Ecto neural progenitor cell (in vitro differentiated cells): Measurements from ENCODE around the gene DRP2.
"Not testable (repeated sequence)": the region's sequence is repeated elsewhere in the genome, so short reads cannot be mapped to it uniquely, and the experiment has no call there.

Experiments used
- DNase-seq: peaks from one replicate; pipeline ENCODE4 v3.0.0-alpha.2; 2018; ENCODE audit warnings: low spot score

DRP2 gene, protein sequence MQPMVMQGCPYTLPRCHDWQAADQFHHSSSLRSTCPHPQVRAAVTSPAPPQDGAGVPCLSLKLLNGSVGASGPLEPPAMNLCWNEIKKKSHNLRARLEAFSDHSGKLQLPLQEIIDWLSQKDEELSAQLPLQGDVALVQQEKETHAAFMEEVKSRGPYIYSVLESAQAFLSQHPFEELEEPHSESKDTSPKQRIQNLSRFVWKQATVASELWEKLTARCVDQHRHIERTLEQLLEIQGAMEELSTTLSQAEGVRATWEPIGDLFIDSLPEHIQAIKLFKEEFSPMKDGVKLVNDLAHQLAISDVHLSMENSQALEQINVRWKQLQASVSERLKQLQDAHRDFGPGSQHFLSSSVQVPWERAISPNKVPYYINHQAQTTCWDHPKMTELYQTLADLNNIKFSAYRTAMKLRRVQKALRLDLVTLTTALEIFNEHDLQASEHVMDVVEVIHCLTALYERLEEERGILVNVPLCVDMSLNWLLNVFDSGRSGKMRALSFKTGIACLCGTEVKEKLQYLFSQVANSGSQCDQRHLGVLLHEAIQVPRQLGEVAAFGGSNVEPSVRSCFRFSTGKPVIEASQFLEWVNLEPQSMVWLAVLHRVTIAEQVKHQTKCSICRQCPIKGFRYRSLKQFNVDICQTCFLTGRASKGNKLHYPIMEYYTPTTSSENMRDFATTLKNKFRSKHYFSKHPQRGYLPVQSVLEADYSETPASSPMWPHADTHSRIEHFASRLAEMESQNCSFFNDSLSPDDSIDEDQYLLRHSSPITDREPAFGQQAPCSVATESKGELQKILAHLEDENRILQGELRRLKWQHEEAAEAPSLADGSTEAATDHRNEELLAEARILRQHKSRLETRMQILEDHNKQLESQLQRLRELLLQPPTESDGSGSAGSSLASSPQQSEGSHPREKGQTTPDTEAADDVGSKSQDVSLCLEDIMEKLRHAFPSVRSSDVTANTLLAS

DNA sequence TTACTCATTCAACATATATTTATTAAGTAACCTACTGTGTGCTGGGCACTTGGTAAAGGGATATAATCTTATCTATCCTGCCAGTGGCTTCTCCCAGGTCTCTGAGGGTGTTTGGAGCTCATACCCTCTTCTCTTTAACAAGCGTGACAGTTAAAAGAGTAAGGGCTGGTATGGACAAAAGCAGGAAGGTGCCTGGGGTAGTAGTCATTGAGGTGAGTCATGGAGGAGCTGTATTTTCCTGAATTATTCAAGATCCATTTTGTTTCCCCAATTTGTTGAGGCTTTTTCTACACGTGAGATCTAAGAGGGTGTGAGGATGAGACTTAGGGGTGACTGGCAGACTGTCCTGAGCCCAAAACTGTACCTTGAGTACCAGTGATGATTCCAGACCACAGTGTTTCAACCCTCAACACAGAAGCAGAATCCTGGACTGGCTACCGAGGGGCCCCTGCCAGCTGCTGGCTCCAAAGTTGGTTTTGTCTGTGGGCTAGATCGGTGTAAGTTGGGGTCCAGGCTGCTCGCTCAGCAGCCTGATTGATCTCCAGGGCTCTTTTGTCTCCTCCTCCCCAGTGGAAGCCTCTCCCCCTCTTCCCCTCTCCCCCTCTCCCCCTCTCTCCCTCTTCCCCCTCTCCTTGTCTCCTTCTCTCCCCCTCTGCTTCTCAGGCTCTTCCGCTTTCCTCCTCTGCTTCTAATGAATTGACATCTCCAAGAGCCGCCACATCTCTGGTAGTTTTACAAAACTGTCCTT, at the start of gene DRP2:
Gene DRP2, plus strand, starts transcription at position 671 of the 748 bp plus-strand sequence. CDS start 11,862 bp downstream, outside the sequence.
- no peak for DNase-seq

DNA sequence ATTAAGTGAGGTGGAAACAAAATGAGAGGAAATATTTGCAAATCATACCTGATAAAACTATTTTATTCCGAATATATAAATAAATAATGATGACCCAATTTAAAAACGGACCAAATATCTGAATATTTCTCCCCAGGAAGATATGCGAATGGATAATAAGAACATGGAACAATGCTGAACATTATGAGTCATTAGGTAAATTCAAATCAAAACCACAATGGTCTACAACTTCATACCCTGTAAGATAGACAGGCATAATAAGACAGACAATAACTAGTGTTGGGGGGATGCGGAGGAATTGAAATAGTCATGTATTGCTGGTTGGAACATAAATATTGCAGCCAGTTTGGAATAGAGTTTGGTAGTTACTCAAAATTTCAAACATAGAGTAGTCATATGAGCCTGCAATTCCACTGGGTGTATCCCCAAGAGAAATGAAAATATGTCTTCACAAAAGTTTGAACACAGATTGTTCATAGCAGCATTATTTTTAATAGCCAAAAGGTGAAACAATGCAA, 47.6 kb upstream of the DRP2 start:
- no peak for DNase-seq

DNA sequence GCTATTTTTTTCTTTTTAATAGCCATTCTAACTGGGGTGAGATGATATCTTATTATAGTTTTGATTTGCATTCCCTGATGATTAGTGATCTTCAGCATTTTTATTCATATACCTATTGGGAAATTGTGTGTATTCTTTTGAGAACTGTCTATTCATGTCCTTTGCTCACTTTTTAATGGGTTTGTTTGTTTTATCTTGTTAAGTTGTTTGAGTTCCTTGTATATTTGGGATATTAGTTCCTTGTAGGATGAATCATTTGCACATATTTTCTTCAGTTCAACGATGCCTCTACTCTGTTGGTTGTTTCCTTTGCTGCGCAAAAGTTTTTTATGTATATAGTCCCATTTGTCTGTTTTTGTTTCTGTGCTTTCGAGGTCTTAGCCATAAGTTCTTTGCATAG, 43.1 kb upstream of the DRP2 start:
- no peak for DNase-seq

DNA sequence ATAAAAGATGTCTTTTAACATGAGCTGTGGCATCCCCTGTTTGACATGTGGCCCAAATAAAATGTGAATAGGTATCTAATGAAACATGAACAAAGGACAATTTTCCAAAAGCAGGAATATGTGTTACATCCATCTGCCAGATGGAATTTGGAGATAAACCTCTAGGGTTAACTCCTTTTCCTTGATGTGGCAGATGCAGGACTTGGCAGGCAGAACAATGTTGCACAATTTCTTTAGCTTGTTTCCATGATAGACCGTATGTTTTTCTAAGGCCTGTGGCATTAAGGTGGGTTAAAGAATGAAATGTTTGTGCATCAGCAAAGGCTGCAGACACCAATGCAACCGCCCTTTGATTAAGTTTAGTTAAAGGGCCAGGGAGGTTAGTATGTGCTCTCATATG, 34.7 kb upstream of the DRP2 start:
- not testable (repeated sequence) for DNase-seq

DNA sequence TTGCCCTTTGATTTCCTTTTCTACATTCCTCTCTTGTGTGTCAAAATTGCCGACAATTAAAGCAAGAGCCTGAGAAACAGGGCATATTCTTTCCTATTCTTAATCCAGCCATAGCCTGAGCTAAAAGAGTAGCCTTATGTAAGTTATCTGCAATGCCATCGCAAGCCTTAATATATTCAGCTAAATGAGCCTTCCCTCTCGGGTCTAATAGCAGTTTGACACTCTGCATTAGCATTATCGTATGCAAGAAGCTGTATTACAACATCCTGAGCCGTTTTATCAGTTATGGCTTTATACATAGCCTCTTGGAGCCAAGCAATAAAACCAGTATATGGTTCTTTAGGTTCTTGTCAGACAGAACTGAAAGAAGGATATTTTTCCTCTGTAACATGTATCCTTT, 31.6 kb upstream of the DRP2 start:
- DNase-seq = not testable (repeated sequence)

DNA sequence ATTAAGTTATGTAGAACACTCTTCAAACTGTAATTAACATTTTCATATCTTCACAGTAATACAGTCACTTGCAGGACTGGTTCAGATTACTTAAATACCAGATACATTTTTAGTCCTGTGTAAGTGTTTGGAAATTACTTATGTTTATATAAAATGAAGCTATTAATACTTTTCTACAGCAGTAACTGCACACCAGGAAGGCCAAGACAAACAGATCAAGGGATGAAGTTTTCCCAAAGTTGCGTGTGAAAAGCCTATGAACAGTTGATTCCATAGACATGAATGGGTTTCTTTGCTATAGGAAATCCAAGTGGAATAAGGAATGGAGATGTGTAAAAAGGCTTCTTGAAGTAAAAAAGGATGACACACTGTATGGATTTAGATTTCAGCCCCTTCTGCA, 28.9 kb upstream of the DRP2 start:
- no peak for DNase-seq

DNA sequence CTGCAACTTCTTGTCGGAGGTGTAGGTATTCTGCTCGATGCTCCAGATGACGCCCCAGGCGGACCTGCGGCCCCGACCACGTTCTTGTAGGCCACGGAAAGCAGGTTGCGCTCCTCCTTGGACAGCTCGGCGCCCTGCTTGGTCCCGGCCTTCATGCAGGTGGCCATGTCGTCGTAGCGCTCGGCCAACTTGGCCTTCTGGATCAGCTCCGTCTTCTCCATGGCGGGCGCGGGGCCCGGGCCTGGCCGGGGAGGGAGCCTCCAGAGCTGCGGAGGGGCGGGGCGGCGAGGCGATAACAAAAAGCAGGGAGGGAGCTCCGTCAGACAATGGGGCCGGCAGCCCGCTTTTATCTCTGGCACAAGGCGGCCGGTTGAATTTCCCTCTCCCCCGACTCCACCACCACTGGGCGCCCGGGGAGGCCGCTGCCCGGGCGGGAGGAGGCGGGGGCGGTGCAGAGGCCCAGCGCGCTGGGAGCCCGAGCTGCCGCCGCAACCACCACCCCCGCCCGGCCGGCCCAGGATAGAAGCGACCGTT, 28.3 kb upstream of the DRP2 start:
- DNase-seq = peak; percentile 69

DNA sequence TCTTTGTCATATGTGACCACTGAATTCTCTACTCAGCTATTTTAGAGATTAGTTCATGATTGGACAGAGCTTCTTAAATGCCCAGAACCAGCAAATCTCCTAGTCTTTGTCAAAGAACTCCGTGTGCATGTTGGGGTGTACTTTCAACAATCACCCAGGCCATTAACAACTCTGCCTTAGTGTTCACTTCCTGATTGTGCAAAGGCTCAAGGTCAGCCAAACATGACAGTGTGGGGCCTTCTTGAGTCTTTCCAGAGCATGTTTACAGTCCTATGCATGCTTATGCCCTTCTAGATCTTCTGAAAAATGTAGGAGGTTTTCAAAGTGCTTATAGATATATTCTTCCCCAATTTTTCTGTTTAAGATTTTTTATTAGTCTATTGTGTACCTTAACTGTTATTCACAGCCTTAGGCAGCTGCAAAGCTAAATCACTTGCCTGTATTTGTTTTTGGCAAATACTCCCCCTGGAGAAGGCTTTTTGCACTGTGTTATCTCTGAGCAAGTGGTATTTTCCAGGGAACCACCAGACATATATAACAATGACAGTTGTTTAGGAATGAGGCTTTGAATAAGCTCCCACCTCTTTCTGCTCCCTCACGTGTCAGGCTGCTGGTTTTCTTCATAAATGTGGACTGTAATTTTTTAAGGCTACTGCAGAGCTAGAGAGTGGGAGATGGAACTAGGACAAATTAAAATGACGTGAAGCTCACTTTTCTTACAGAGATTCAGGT, 24.0 kb upstream of the DRP2 start:
- no peak for DNase-seq

DNA sequence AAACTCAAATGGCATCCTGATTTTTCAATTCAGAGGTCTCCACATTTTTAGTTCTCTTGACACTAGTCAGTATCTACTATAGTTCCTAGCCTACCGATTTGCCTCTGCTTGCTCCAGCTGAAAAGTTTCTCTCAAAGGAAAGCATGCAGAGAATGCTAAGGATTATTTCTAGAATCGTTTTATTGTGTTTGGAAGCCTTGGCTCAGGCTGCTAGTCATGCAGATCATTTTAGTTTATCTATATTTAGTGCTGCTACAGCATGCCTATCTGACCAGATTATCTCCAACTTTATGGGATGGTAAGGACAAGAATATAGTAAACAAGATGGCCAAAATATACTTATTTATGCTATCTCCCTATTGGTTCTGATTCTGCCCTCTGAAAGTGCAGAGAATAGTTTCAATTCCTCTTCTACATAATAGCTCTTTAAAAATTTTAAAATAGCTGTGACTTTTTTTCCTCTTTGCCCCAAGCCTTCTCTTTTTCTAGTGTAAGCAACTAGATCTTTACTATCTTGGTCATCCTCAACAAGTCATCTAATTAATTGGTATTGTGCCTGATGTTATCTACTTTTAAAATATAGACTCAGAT, 15.7 kb upstream of the DRP2 start:
- no peak for DNase-seq

DNA sequence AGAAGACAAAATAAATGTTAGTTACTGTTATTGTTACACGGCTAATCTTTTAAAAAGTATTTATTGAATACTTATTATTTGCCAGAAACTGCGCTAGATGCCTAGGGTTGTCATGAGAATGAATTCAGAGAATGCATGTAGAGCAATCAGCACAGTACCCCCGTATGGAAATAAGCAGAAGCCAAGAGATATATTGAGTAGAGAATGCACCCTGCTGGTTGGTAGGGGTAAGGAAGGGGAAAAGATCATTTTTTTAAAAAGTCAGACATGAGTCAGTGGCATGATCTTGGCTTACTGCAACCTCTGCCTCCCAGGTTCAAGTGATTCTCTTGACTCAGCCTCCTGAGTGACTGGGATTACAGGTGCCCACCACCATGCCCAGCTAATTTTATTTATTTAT, 13.1 kb upstream of the DRP2 start:
- DNase-seq = no peak

DNA sequence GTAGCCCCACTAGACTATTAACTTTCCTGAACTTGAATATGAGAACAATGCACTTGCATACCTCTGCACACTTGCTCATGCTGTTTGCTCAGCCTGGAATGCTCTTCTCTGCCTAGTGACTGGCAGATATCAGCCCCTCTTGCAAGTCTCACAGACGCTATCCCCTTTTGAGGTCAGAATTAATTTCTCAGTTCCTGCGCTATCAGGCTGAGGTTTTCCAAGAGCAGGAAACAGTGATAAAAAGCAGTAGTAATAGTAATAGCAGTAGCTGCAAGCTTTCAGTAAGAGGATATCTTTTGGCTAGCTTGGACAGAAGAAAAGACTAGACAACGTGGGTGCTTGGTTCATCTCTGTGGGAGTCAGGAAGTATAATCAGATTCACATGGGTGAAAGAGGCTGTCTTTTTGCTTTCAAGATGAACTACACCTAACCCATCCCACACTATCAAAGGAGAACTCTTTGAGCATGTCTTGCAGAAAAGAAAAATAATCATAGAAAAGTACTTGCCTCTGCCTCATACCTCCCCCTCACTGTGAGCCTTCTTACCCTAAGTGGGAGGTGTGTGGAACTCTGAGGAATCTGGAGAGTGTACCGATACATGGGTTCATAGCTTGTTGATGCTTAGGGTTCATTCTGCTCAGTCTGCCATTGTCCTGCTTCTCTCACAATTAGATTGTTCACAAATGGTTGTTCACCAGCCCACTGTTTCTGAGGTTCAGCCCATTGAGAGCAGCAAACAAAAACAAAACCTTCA, 11.3 kb upstream of the DRP2 start:
- no peak for DNase-seq

DNA sequence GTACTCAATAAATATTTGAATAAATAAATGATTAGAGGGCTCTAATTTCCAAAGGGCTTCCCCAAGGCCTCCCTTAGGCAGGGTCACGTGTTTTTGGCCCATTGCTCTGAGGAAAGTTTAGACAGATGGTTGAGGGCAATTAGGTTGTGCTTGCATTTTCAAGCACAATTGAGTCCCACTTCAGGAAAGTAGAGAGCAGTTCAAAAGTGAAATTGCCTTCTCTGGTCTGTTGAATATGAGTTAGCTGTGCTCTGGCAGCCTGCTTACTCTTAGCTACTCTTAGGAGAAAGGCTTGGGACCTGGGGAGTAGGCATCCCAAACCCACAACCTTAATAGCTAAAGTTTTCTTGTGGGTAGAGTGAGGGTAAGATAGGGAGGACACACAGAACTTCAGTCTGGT, 9.0 kb upstream of the DRP2 start:
- DNase-seq = no peak

DNA sequence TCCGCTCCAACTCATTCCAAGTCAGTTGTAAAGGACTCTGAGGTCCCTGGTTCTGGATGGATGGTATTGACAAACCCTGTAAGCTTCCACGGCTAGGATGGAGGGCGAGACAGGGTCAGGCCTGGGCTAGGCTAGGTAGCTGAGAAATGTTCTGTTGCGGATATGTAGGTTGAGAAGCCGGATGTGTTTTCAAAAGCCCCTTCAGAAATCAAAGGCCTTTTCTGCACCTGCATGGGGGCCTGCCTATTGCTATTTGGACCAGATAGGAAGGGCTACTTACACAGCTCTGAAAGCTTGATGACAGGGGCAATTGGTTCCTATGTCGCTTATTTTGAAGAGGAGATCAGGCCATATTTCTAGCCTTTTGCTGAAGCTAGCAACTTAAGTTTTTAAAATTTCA, 1.9 kb upstream of the DRP2 start:
- no peak for DNase-seq

DNA sequence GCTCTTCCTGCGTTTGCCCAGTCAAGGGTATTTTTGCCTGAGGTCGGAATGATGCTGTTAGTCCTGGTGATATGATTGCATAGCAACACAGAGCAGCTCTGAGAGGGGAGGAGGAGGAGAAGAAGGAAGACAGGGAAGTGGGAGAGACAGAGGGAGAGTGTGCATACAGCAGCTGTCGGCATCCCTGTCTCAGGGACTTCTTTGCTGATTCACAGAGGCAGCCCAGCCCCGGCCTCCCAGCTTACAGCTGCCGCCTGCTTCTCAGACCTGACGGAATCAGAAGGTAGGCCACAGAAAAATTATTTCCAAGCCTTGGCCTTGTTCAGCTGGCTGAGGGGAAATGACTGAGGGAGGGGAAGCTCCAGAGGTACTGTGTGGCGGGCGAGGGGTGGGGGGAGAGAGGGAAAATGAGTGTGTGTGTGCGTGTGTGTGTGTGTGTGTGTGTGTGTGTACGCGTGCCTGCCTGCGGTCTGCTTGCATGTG, 319 bp downstream of the DRP2 start:
- no peak for DNase-seq

DNA sequence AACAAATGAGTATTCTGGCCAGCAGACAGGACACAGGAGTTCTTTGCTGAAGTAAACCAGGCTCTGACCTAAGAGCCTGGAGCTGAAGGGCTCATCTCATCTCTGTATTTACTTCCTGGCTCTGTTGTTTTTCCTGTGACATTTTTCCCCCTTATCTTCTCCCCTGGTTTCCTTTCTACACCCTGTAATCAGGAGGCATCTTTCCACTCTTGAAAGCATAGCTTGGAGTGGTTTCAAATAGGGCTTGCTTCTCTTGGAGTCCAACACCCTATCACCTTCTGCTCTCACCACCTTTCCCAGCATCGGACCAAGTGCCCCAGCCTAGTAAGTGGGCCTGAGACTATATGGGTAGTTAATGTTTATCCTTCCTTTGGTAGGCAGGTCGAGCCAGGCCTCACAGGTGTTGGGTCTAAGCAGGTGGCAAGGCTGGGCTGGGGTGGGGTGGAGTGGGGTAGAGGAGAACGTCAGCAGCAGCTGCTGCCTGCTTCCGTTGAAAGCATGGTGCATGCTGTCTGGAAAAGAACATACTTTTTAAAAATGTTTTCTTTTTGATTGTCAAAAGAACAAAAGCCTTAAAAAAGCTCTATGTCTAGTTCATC, 1.2 kb downstream of the DRP2 start:
- DNase-seq = no peak

DNA sequence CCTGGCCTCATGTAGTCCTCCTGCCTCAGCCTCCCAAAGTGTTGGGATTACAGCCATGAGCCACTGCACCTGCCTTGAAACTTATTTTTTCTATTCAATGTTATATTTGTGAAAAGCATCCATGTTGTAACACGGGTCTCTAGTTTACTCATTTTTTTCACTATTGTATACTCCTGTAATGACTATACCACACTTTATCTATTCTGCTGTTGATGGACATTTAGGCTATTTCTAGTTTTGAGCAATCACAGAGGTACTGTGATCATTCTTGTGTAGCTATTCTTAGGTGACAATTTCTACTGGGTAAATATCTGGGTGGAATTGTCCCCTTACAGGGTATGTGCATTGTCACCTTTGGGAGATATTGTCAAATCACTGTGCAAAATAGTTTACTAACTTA, 3.6 kb downstream of the DRP2 start:
- DNase-seq = no peak

DNA sequence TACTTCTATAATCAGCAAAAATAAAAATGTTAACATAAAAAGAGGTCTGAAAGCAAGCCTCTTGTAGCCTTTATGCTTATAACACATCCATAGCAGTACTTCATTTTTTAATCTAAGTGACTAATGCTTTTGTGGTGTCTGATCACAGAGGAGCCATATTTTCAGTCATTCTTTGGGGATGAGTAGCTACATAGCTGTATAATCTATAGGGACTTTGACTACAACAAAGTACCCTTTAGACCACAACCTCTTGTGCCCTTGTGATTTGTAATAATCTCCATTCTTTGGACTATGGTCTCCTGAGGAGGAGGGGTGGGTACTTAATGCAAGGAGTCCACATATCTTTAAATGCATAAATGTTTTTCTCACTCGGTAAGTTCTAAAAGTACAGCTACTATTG, 9.6 kb downstream of the DRP2 start:
- DNase-seq = no peak

DNA sequence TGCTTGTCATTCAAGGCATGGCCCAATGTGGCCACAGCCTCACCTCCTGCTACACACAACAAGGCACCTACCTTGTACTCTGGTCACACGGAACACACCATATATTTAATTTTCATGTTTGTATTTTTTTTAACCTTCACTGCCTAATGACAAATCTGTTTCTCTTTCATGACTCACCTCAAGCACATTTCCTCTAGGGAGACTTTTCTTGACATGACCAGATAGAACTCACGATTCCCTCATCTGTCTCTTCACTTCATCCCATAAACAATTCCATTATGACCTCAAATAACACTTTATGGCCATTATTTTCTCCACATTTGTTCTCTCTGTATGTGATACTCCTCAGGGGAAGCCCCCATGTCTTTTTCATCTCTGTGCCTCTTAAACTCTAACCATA, 11.1 kb downstream of the DRP2 start:
- no peak for DNase-seq

DNA sequence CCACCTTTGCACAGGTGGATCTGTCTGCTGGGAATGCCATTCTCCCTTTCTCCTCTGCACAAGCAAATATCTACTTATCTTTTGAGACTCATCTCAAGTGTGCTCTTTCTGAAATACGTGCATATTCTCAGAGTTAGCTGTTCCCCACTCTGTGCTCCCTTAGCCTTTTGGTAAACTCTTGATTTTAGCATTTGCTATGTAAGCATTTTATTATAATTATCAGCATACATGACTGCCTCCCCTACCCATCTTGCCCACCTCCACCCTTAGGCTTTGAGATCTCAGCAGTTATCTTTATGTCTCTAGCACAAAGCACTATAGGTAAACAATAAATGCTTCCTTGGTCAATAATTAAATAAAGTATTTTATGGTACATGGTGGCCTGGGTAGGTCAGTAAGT, 11.5 kb downstream of the DRP2 start:
- DNase-seq = no peak
